GM12872 (cell line): ENCODE results near the gene LSAMP.

Experiments used
- CTCF ChIP-seq: IDR thresholded peaks from 3 replicates; pipeline ENCODE4 v1.5.1; 2011; ENCODE audit warnings: low read depth, mild to moderate bottlenecking, low read length, moderate library complexity; ENCODE audit not compliant: insufficient read depth

Gene LSAMP

GRCh38 chr3:115800489-115801075 is 644.7 kb downstream of the LSAMP start:
- no peak for TF ChIP-seq CTCF

- TF ChIP-seq CTCF = no peak
These were observed 652.9 kb downstream of the LSAMP start for GRCh38 chr3:115792206-115792955.

- no peak for TF ChIP-seq CTCF
These were observed 654.5 kb downstream of the LSAMP start for GRCh38 chr3:115790759-115791158.

GRCh38 chr3:115789481-115789880 is 655.8 kb downstream of the LSAMP start:
- TF ChIP-seq CTCF = no peak

GRCh38 chr3:115788921-115789470 is 656.3 kb downstream of the LSAMP start:
- no peak for TF ChIP-seq CTCF

GRCh38 chr3:115787818-115788217 is 657.5 kb downstream of the LSAMP start:
- TF ChIP-seq CTCF = no peak

- TF ChIP-seq CTCF = no peak
These were observed 659.5 kb downstream of the LSAMP start for GRCh38 chr3:115785782-115786181.
